Activated CD4-positive, alpha-beta T cell treated with anti-CD3 and anti-CD28 coated beads for 48 hours (primary cell): Measurements from ENCODE around the gene NDUFAF5.

ENCODE experiments used
- DNase-seq: peaks from one replicate; pipeline ENCODE4 v3.0.0-alpha.2; 2020

NDUFAF5 gene

GRCh38 chr20:13825465-13825864 is 40.6 kb downstream of the NDUFAF5 start:
- DNase-seq: no peak

- DNase-seq: no peak
Measured at GRCh38 chr20:13831476-13831875, 46.6 kb downstream of the NDUFAF5 start.

- no peak for DNase-seq
Measured at GRCh38 chr20:13838664-13839063, 53.8 kb downstream of the NDUFAF5 start.

GRCh38 chr20:13839421-13840092 is 54.7 kb downstream of the NDUFAF5 start:
- DNase-seq: no peak

- no peak for DNase-seq
Measured at GRCh38 chr20:13840093-13840465, 55.3 kb downstream of the NDUFAF5 start.

- DNase-seq: no peak
Measured at GRCh38 chr20:13841206-13841605, 56.4 kb downstream of the NDUFAF5 start.

- DNase-seq: no peak
Measured at GRCh38 chr20:13844296-13844695, 59.5 kb downstream of the NDUFAF5 start.

- DNase-seq: no peak
Measured at GRCh38 chr20:13851279-13851678, 66.5 kb downstream of the NDUFAF5 start.

- no peak for DNase-seq
Measured at GRCh38 chr20:13852306-13852705, 67.5 kb downstream of the NDUFAF5 start.

GRCh38 chr20:13855613-13856012 is 70.8 kb downstream of the NDUFAF5 start:
- no peak for DNase-seq

- no peak for DNase-seq
Measured at GRCh38 chr20:13856354-13856753, 71.5 kb downstream of the NDUFAF5 start.

- DNase-seq: no peak
Measured at GRCh38 chr20:13857304-13857703, 72.5 kb downstream of the NDUFAF5 start.

- DNase-seq: no peak
Measured at GRCh38 chr20:13857961-13858360, 73.1 kb downstream of the NDUFAF5 start.

- DNase-seq: no peak
Measured at GRCh38 chr20:13858439-13858838, 73.6 kb downstream of the NDUFAF5 start.

- DNase-seq: no peak
Measured at GRCh38 chr20:13858871-13859270, 74.0 kb downstream of the NDUFAF5 start.

- no peak for DNase-seq
Measured at GRCh38 chr20:13862245-13862644, 77.4 kb downstream of the NDUFAF5 start.

GRCh38 chr20:13863244-13863643 is 78.4 kb downstream of the NDUFAF5 start:
- DNase-seq: no peak

GRCh38 chr20:13865156-13865555 is 80.3 kb downstream of the NDUFAF5 start:
- DNase-seq: no peak

GRCh38 chr20:13865791-13866351 is 81.0 kb downstream of the NDUFAF5 start:
- no peak for DNase-seq

- no peak for DNase-seq
Measured at GRCh38 chr20:13868331-13868730, 83.5 kb downstream of the NDUFAF5 start.

- DNase-seq: no peak
Measured at GRCh38 chr20:13870170-13870748, 85.4 kb downstream of the NDUFAF5 start.
